Heart left ventricle (tissue), 13 donors: ENCODE data around the gene WDR86.

Source experiments
- CTCF ChIP-seq, 12 donors: fragments of 200-600 bp; sonication (generic) in 4 of 12; IDR thresholded peaks; one replicate each; pipeline versions ENCODE4 v1.5.0 to v1.8.0; 2018 to 2022; ENCODE audit warnings: antibody characterized with exemption in 12 of 12, mild to moderate bottlenecking in 5 of 12
- POLR2A ChIP-seq, 2 donors: fragments of 450-650 bp; IDR thresholded peaks; one replicate each; pipeline ENCODE4 v1.6.1; 2017; ENCODE audit warnings: antibody characterized with exemption in 2 of 2, mild to moderate bottlenecking in 2 of 2, moderate library complexity in 2 of 2
- donor health status: ischemic (EF 13 %, LVEDD 7.1; RV severe dilation, severe dysfunction).
- donor health status: DM: no; HTN: yes; CAD: no.
- donor health status: DM: no; HTN: no; CAD: no.
- donor health status: ischemic (EF 25% LVEDD 6.9; RV normal size, moderate dysfunction).
- donor health status: ischemic (EF 25% LVEDD 5.7; RV mildly dilated, moderate dysfunction).
- donor health status: ischemic (EF 35%, LVEDD 5.7; RV mildly dilated, moderate dysfunction).
- donor health status: nonischemic (EF 11% LVEDD 7.7; RV severe dilation, severe dysfunction).
- donor health status: DM: yes; HTN: yes; CAD: no.
- donor health status: PGD.
- donor health status: ischemic (EF 29% LVEDD 5.4; RV normal size, mild dysfunction).
- donor health status: nonischemic (EF 23%, LVEDD 6.1; RV moderate dilation, normal function).

- TF ChIP-seq CTCF (IDR thresholded peaks at IDR 0.05), result no peak
- no peak for TF ChIP-seq POLR2A (IDR thresholded peaks at IDR 0.05)
Observed at GRCh38 chr7:151412318-151412717, 2.5 kb upstream of the WDR86 start.
